HS-5 (cell line): ENCODE measurements around the gene TMEM144.
"Not testable (repeated sequence)": the region's sequence is repeated elsewhere in the genome, so short reads cannot be mapped to it uniquely, and the experiment has no call there.

ENCODE experiments used
- DNase-seq: peaks from one replicate; pipeline ENCODE4 v3.0.0-alpha.2; 2012; ENCODE audit warnings: low read depth

TMEM144 gene

DNA sequence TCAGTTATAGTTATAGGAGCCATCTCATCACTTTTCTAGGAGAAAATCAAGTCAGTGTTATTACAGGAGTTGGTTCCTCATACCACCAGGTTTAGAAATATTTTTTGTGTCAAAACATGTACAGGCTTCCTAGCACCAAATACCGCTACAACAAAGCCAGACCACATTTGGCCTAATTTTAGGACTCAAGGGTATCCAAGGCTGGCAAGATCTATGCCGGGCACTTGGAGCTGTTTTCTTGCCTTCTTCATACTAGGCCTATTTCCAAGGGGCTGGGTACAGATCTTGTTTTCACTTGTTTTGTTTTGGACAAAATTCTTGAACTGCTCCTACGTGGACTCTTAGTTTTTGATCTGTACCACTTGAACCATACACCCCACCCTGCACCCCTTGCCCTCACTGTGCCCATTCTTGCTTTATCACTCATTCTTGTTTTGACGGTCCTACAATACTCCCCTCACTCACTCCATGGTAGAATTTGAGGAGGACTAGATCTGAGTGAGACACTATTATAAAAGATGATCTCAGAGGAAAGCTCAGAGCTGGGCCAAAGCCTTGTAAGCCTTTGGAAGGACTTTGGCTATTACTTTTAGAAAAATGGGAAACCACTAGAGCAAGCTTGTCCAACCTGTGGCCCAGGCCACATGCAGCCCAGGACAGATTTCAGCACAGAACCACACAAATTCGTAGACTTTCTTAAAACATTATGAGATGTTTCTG is 17.7 kb upstream of the TMEM144 start:
- DNase-seq = no peak

DNA sequence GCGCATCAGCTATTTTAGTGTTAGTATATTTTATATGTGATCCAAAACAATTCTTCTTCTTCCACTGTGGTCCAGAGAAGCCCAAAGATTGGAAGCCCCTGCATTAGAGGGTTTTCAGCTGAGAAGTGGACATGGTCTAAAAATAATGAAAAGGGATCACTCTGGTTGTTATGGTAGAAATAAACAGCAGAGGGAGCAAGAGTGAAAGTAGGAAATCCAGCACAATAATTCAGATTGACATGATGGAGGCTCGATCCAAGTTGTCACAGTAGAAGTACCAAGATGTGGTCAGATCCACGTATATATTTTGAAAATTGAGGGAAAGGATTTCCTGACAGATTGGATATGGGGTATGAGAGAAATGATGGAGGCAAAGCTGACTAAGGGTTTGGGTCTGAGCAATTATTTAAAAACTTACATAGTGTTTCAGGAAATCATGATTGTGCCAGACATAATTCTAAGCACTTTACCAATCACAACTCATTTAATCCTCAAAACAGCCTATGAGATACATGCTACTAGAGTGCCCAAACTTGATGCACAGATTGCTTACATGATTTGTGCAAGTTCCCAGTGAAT is 17.0 kb upstream of the TMEM144 start:
- DNase-seq = no peak

DNA sequence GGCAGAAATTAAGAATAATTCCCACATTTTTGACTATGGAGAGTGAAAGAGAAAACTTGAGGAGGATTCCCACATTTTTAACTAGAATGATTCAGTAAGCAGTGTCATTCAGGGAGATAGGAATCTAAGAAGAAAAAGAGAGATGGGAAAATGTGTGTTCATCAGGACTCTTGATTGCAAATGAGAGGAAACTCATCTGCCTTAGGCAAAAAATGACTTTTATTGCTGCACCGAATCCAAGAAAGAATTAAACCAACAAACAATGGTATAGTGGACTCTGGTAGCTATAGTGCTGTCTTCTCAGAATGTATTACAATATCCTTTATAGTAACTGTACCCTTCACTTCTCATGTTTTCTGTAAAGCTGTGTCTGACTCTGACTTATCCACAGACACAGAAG is 15.0 kb upstream of the TMEM144 start:
- DNase-seq = no peak

DNA sequence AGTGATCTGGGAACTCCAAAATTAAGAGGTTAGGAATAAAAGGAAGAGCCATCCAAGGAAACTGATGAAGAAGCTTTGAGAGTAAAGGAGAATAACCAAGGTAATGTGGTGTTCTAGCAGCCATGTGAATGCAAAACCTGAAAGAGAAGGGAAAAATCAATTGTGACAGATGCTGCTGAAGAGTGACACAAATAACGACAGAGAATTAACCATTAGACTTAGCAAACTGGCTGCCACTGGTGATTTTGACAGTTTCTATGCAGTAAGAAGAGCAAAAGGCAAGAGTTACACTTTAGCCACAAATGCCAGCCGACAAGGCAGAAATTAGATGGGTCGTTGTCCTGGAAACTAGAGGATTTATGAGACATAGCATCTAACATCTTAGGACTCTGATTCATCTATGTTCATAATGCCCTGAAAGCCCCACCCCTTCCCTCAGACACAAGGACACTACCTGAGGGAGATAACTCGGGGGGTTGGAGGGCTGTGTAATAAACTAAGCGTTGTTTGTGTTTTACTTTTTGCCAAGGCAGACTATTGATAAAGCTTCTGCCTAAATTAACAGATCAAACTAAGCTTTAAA is 13.0 kb upstream of the TMEM144 start:
- DNase-seq = no peak

DNA sequence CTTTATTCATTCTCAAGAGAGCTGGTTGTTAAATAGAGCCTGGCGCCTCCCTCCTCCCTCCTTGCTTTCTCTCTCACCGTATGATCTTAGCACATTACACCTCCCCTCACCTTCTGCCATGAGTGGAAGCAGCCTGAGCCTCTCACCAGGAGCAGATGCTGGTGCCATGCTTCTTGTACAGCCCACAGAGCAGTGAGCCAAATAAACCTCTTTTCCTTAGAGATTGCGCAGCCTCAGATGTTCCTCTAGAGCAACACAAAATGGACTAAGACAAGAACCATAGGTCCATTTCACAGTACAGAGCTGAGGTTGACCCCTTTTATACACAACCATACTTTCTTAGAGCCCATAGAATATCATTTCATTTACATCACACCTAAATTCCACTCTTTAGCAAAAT is 10.1 kb upstream of the TMEM144 start:
- DNase-seq = no peak

DNA sequence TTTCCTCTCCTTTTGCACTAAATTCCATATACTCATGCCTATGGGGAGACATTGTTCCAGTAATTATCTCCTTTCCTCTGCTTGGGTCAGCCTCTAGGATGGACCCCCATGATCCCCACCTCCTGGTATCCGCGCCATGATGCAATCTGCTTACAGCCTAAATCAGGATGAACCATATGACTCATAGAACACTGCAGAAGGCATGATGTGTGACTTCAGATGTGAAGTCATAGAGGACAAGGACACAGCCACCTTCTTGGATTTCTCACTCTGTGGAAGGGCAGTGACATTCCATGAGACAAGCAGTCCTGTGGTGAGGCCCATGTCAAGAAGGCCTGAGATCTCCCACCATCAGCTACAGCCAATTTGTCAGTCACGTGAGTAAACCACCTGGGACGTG is 9.0 kb upstream of the TMEM144 start:
- no peak for DNase-seq

DNA sequence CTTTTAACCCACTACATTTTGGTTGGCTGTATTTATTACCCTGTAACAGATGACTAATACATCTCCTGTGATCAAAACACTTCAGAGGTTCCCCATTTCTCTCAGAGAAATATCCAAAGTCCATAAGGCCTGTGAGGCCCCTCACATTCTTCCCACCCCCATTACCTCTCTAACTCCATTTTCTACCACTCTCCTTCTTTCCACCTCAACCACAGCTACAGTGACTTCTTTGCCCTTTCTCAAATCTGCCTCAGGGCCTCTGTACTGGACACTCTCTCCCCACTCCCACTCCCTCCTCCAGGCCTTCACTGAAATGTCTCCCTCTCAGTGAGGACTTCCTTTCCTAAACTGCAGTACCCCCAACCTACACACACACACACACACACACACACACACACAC is 8.4 kb upstream of the TMEM144 start:
- no peak for DNase-seq

DNA sequence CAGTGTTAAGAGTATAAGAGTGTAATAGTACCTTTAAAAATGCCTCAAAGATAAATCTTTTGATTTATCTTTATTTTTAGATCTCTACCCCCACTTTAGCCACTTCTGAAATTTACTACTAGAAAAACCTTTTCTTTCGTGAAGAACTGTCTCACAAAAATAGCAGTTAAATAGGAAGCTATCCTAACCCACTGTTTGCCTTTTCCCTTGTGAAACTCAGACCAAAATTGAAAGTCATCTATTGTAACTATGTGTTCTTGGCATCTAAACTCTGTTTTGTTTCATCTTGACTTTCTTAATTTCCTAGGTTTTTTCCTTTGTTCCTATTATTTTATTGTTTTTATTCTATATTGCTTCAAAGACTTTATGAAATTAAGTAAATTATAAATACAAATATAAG is 7.8 kb upstream of the TMEM144 start:
- DNase-seq = no peak

DNA sequence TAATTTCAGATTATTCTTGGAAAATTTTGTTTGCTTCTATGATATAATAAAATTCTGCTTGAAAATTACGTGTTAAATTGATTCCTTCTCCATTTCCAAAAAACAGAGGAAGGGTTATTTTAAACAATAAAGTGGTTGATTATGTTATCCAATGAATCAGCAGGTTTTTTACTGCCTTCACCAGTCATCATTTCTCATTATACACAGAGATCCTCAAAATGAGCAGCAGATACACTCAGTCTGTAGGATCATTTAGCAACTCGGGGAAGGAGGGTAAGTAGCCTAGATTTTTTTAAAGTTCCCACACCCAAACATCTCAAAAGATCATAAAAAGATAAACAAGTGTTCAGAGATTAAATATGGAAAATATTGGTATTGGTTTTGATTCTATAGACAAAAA is 6.8 kb upstream of the TMEM144 start:
- no peak for DNase-seq

DNA sequence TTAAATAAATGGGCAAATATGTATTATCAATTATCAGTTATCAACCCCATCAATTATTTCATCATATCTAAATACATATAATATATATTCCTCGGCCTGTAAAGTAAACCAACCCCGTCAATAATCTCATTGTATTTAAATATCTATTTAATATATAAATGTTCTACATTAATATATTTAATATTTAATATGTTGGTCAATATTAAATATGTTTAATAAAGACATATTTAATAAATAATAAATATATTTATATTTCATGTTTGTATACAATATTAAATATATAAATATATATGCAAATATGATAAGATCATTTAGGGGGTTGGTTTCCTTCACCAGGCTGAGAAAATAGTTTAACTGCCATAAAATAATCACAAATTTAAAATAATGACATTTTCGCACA is 6.4 kb upstream of the TMEM144 start:
- DNase-seq = no peak

DNA sequence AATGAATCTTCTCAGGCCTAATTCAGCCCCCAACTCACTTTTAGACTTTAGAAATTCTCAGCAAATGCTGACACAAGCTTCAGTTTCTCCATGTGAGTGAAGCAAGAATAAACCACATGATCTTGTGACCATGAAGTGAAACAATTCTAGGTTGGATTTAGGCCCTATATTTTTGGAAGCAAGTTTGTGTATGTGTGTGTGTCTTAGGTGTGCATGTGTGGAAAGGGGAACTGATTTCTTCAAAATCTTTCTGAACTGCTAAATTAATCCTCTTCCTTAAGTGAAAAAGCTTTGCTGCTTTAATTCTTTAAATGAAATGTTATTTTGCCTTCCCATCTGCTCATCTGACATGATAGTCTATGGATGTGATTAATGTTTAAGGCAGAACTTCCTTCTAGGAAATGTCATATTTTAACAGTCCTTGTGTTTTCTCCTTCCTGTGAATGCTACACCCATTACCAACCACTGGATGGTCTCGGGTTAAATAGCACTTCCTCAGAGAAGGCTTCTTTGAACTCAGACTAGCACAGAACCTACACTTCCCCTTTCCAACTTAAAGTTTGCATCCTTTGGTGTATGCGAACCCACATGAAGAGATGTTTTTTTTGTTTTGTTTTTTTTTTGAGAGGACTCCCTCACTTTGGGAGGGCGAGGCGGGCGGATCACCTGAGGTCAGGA is 1.2 kb upstream of the TMEM144 start:
- no peak for DNase-seq

DNA sequence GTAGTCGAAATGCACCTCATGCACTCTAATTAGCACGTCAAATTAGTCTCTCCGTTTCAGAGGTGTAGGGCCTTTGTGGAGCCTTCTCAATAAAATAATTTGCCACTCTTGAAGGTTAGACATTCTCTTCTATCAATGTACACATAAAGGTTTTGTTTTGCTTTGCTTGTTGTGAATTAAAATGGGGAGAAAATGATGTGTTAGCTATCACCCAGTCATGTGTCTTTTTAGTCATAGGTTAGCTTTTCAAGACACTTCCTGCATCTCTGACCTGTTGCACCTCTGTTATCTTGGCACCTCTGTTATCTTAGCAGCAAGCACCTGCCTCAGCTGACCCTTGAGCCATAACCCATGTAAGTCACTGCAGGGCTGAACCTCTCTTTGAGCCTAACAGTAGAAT is 936 bp downstream of the TMEM144 start:
- no peak for DNase-seq

DNA sequence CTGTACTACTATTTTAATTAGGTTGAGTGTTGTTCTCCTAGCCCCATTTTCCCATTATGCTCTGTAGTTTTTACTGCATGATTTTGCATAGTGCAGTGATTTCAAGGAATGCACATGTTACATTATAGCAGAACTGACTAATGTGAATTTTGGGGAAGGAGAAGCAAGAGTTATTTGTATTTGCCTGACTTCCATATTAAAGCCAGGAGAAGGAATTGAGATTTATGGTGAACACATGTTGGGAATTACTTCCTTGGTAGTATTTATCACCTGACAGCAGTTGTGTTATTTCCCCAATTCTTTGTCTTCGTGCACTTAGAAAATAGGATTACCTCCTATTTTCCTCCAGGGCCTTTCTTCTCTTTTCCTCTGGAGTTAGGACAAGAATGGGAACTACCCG is 3.2 kb downstream of the TMEM144 start:
- no peak for DNase-seq

DNA sequence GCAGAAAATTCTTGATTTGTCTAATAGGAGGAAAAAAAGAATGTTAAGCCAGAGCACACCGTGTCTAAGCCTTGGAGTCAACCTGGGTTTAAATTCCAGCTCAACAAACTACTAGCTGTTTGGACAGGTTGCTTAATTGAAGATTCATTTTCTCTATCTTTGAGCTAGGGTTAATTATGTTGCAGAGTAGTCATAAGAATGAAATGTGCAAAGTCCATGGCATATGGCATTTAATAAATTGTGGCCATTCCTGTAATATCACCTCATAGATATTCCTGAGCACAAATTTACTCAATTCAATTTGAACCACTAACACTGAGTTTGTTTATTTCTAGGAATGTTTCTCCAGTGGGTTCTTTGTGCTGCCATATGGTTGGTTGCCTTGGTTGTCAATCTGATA is 4.6 kb downstream of the TMEM144 start:
- DNase-seq = no peak

DNA sequence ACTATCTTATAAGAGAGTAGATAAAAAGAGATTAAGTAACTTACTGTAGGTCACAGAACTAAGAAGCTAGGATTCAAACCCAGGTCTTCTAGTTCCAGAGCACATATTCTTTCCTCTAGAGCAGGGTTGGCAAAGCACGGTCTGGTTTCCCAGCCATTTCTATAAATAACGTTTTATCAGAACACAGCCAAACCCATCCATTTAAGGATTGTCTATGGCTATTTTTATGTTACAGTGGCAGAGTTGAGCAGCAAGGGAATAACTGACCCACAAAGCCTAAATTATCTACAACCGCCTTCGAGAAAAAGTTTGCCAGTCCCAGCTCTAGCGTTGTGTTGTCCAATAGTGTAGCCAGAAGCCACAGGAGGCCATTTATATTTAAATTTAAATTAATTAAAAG is 7.5 kb downstream of the TMEM144 start:
- no peak for DNase-seq

DNA sequence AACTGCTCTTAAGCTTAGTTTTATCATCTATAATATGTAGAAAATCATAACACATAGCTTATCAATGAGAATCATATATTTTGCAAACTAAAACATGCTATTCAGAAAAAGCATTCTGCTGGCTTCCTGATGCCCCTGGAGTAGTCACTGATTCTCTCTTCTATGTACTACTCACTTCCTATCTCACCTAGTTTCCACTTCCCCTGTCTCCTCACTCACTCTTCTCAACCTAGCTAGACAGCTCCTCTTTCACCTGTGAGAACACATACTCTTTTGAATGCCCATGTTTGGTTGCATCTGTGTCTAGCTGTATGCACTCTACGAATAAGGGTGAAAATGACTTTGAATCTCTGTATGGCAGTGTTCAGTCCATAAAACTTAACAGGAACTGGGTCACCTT is 9.3 kb downstream of the TMEM144 start:
- DNase-seq = no peak

DNA sequence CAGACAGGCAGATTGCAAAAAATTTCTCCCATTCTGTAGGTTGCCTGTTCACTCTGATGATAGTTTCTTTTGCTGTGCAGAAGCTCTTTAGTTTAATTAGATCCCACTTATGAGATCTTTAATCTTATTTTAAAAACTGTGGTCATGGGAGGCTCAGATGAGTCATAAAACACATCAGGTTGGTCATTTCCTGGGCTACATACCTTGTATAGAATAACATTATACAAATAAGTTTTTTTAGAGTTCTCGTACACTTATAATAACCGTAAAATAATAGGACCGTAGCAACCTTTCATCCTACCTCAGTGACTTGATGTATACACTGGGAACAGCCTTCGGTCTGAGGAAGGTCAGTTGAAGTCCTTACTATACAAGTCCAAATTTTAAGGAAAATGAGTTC is 14.0 kb downstream of the TMEM144 start:
- DNase-seq = not testable (repeated sequence)

DNA sequence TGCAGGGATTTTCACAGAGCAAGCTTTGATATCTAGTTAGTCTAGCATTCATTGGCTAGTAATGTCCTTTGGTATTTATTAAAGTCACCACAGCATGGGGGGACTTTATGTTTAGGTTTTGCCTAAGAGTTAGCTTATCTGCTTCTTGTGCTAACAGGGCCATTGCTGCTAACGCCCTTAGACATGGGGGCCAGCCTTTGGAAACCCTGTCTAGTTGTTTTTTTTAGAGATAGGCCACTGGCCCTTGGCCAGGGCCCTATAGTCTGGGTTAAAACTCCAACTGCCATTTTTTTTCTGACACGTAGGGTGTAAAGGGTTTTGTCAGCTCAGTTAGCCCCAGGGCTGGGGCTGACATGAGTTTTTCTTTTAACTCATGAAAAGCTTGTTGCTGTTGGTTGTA is 14.7 kb downstream of the TMEM144 start:
- DNase-seq = not testable (repeated sequence)

DNA sequence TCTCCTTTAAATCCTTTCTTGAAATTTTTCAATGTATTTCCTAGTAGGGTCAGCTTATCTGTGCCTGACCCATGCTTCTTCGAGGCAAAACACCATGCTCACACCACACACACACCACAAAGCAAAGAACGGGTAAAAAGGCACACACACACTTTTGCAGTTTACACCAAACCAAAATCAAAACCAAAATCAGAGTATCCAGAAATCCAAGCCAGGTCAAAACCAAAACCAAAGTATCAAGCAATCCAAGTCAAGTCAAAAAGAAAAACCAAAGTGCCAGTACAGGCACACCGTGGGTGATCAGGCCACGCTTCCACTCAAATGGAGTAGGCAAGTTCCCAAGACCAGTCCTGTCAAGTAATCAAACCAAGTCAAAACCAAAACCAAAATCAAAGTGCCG is 17.6 kb downstream of the TMEM144 start:
- DNase-seq = not testable (repeated sequence)

DNA sequence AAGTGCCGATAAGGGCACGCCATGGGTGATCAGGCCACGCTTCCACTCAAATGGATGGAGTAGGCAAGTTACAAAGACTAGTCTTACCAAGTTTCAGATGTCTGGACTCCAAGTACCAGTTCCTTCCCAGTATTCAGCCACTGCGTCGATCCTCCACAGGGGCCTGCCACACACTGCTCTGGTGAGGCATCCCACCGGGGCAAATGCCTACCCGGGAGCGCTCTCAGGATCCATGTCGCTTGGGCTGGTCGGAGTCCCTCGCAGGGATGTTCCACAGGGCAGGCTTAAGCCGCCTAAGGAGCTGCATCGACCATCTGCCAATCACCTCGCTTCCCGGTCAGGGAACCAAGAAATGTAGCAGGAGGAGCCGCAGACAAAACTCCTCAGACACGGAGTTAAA is 18.1 kb downstream of the TMEM144 start:
- DNase-seq = not testable (repeated sequence)

DNA sequence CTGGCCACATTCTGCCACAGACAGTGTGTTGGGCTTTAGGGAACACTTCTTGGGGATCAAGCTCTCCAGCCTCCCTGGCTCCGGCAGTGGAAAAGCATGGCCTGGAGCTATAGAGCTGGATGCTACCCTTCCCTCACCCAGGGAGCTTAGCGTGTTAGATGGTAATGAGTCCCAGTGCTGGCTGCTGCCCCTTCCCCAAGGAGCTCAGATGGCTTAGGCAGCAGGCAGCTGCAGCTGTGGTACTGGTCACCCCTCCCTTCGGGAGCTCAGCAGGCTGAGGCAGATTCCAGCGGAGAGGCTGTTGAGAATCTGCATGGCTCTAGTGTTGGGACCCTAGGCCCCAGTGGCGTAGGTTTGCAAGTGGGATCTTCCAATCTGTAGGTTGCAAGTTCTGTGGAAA is 19.5 kb downstream of the TMEM144 start:
- DNase-seq = no peak

DNA sequence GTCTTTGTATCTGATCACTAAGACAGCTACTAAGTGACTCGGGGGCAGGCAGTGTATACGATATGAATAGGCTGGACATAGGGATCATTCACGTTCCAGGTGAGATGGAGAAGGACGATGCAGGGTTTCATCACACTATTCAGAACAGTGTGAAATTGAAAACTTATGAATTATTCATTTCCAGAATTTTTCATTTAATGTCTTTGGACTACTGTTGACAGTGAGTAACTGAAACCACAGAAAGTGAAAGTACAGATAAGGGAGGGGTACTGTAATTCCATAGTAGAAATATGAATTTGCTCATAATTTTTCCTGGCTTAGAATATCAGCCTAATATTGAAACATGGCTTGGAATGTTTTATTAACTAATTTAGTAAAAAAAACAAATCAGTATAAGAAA is 24.4 kb downstream of the TMEM144 start:
- DNase-seq = no peak

DNA sequence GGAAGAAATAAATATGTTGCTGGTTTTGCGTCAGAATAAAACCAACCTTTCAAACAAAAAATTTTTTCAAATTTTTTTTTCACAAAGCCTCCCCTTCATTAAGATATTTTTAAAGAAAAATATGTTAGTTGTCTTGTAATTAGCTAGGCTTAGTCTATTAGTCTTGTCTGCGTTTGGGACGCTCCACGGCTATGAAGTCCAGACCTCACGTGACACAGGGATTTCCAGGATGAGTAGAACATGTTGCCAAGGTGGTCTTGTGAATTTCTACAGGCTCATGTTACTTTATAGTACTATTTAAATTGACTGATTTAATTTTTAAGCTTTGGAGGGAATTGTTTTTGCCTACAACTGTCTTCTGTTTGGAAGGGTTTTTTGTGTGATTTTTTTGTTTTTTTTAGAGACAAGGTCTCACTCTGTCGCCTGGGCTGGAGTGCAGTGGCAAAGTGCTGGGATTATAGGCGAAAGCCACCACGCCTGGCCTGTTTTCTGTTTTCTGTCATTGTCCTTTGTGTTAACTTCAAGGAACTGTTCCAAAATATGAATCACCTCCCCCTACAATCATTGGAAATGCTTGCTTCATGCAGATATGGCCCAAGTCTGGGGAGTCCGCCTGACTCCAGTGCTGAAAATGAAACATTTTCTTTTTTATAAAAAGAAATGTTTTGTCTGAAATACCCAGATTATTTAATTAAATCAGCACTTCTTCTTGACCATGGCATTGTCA is 26.2 kb downstream of the TMEM144 start:
- DNase-seq = no peak
